IPS-18c (cell line): Measurements from ENCODE around the gene CRAMP1.
"Not testable (repeated sequence)": the region's sequence is repeated elsewhere in the genome, so short reads cannot be mapped to it uniquely, and the experiment has no call there.

Experiments
- H3K4me3 ChIP-seq: 2 replicates; pipeline ENCODE4 v1.7.0; 2013; ENCODE audit warnings: low read depth, mild to moderate bottlenecking, low read length, moderate library complexity; ENCODE audit not compliant: insufficient read depth
- H3K9me3 ChIP-seq: one replicate; pipeline ENCODE4 v1.6.1; 2013; ENCODE audit warnings: mild to moderate bottlenecking, low read length, moderate library complexity; ENCODE audit not compliant: control insufficient read depth, insufficient read depth

CRAMP1 gene

DNA sequence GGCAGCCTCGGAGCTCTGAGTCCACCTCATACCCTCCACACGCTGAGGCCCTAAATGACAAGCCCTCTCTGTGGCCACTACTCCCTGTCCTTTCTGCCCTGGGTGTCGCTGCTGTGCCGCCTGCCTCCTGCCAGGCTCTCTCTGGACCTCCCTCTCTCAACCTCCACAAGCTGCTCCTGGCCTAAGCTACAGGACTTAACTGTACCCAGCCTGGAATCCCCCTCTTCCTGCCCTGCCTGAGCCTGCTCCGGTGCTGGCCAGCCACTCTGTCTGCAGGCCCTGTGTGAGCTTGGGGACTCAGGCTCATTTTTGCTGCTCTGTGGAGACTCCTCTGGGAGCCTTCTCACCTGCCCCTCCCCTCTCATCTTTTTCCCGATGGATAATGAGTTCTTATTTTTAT lies 21.8 kb upstream of the CRAMP1 start:
- no peaks in the 10 kb centered on the region for H3K9me3 ChIP-seq
- no peak overlapping the region for H3K4me3 ChIP-seq

DNA sequence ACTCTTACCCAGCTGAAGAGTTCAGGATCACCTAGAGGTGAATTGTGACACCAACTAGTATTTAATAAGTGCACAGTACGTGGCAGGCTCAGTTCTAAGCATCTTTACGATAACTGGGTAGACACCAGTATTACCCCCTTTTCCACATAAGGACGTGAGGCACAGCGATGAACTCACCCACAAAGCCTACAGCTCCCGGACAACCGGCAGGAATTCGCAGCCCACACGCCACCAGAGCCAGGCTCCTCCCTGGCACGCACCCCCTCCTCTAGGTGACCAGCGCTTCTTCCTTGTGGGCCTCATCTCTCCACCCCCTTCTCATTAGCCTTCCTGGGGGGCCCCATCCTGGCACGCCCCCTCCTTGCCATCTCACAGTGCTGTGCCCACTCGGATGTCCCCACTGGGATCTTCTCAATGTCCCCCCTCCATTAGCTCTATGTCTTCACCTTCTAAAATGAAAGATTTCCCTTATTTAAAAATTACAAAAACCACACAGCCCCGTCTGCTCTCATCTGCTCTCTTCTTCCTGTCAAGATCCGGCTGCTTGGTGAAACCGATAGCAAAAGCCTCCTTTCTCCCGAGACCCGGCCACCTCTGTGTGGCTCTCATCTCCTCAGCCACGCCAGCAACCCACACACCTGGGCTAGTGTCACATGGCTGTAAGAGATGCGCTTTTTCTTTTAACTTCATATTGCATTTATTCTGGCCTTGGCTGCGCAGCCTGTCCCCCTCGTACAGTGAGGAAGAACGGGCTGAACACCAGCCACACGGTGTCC lies 21.0 kb upstream of the CRAMP1 start:
- H3K9me3 ChIP-seq, result no peaks in the 10 kb centered on the region
- no peak overlapping the region for H3K4me3 ChIP-seq

DNA sequence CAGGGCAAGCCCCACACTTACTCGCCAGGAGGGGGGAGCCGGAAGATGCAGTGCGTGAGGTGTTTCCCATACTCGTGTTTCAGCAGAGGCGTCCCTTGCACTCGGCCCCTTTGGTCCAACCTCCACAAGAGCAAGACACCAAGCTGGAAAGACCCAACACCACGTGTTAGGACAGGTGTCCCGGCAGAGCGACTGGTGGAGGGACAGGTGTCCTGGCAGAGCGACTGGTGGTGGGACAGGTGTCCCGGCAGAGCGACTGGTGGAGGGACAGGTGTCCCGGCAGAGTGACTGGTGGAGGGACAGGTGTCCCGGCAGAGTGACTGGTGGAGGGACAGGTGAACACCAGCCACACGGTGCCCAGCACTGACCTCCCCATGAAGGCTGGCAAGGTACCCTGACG lies 19.7 kb upstream of the CRAMP1 start:
- no peaks in the 10 kb centered on the region for H3K9me3 ChIP-seq

DNA sequence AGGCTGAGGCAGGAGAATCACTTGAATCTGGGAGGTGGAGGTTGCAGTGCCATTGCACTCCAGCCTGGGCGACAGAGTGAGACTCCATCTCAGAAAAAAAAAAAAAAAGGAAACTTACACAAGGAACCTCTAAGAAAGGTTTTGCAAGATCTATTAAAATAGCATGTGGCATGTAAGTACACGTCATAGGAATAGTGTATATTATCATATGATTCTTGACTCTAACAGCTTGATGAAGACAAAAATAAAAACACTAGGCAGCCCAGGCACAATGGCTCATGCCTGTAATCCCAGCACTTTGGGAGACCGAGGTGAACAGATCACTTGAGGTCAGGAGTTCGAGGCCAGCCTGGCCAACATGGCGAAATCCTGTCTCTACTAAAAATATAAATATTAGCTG lies 16.6 kb upstream of the CRAMP1 start:
- H3K9me3 ChIP-seq, H3K4me3 ChIP-seq: not testable (repeated sequence)

More for the DNA sequence above, 19.7 kb upstream of the CRAMP1 start:
- H3K4me3 ChIP-seq, result no peak overlapping the region

DNA sequence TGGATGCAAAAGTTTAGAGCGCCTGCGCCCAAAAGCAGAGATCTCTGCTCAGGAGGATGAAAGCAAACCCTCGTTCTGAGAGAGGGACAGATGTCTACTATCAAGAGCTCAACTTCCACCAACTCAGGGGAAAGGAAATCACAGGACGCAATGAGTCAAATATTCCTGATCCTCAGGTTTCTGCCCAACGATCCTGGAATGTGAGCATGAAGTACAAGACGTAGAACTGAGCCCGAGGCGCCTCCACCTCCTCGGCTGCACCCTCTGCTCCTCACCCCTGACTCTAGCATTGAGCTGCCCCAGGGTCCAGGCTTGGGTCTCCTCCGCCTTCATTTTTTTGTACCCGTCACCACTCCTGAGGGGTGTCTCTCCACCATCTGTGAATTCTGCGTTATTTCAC lies 15.6 kb upstream of the CRAMP1 start:
- Histone ChIP-seq H3K9me3 (no peaks in the 10 kb centered on the region), H3K4me3 (no peak overlapping the region)

DNA sequence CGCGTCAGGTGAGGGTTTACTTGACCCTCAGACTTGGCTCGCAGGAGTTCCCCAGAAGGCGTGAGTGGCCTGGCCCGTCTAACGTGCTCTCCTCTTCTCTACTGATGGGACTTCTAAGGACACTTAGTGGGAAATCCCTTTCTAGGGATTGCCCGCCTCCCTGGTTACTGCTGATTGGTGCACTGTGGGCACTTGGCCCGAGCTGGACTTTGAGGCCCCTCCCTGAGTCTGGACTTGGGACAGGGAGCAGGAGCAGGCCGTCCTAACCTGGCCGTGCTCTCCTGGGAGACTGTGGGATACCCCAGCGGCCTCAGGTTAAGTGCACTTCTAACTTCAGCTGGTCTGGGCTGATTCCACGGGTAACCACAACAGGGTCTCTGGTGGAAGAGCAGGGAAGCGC lies 15.0 kb upstream of the CRAMP1 start:
- no peak overlapping the region for H3K4me3 ChIP-seq
- H3K9me3 ChIP-seq, result no peaks in the 10 kb centered on the region

DNA sequence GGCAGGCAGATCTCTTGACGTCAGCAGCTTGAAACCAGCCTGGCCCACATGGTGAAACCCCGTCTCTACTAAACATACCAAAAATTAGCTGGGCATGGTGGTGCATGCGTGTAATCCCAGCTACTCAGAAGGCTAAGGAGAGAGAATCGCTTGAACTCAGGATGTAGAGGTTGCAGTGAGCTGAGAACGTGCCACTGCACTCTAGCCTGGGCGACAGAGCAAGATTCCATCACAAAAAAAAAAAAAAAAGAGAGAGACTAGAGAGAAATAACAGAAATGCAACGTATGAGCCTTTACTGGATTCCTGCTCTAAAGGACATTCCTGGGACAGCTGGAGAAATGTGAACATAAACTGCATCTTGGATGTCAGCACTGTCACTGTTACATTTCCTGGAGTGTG lies 11.1 kb upstream of the CRAMP1 start:
- no peaks in the 10 kb centered on the region for H3K9me3 ChIP-seq
- no peak overlapping the region for H3K4me3 ChIP-seq

DNA sequence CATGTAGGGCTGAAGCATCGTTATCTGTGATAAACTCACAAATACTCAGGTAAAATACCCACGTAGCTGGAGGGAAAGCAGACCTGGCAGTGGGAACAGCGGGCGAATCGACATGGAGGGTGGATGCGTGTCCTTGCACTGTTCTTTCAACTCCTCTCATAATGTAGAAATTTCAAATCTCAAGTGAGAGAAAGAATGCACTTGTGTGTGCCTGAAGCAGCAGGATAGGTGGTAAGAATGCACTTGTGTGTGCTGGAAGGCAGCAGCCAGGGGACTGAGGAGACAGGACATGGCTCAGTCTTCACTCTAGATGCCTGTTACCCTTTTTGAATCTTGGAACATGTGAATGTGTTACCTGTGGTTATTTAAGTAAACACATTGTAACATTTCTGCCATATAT lies 10.7 kb upstream of the CRAMP1 start:
- Histone ChIP-seq H3K4me3 (no peak overlapping the region), H3K9me3 (no peaks in the 10 kb centered on the region)

DNA sequence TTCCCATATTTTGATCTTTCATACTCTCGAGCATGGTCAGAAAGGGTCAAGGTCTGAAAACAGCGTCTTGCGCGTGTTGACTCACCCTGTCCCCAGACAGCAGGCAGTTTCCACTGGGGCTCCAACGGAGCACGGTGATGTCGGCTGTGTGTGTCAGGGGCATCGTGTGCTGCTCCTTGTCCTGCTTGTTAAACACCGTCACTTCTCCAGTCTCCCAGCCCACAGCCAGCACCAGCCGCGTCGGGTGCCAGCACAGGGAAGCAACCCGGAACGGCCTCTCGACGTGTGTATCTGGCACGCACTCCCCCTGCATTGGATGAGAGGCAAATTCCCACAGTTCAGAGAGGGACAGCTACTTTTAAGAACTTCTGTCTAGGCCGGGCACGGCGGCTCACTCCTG lies 9.9 kb upstream of the CRAMP1 start:
- Histone ChIP-seq H3K4me3 (no peak overlapping the region), H3K9me3 (no peaks in the 10 kb centered on the region)

DNA sequence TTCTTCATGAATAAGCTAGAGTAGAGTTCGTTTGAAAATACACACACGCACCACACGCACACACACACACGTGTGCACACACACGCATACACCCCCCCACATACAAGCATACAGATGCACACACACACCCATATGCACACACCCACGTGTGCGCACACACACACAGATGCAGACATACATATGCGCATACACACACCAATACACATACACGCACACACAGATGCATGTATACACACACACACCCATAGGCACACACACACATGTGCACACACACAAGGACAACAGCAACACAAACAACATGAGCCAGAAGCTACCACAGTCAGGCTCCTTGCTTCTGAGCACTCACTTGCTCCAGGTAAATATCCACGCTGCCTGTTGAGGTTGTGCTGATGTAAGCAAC lies 5.4 kb upstream of the CRAMP1 start:
- H3K9me3 ChIP-seq, result peaks cover 2% of the 10 kb centered on the region
- H3K4me3 ChIP-seq, result no peak overlapping the region

DNA sequence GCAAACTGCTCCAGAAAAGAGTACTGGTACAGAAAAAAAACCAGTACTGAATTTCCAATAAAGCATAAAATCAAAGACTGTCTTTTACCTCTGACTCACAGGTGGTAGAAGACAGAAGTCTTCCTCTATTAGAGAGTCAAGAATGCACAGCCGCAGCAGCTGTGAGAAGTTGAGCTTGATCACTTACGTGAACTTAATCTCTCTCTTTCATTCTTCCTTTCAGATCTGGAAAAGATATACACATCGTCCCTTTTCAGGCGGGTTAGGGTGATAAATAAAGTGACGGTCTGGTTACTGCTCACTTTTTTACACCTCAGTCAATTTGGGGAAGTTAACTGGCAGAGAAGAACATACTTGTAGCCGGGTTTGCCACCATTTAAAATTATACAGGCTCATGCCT lies 4.2 kb upstream of the CRAMP1 start:
- no peak overlapping the region for H3K4me3 ChIP-seq
- peaks cover 2% of the 10 kb centered on the region for H3K9me3 ChIP-seq

DNA sequence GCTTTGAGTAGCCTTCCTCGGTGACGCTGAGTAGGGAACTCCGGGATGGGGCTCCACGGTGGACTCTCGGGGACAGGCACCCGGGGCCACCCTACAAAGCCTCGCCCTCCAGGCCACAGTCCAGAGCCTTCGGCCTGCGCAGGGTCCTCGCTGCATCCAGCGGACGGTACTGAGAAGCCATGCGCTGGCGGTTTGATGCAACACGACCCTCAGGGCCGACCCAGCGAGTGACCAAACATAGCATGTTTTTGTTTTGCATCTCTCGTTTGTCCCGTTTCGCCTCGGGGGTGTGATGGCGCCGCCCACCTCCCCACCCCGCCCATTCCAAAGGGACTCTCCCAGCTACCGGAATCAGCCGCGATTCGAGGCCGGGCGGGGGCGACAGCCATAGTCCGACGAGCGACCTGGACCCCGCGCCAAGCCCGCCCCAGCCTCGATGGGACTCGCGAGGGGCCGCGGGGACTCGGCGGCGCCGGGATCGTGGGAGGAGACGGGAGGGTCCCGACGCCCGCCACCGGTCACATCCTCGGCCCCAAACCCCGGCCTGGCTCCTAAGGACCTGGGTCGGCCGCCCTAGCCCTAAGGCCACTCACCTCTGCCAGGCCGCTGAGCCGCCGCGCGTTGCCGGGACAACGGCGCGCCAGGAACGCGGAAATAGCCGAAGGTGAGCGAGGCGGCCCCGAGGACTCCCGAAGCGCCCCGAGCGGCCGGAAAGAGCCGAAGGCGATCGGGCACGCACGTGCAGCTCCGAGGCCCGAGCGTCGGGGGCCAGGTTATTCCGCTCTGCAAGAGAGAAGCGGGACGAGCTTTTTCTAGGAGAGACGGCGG lies 1.9 kb upstream of the CRAMP1 start:
- Histone ChIP-seq H3K9me3 (peaks cover 2% of the 10 kb centered on the region), H3K4me3 (peak overlapping the region; percentile 88)

DNA sequence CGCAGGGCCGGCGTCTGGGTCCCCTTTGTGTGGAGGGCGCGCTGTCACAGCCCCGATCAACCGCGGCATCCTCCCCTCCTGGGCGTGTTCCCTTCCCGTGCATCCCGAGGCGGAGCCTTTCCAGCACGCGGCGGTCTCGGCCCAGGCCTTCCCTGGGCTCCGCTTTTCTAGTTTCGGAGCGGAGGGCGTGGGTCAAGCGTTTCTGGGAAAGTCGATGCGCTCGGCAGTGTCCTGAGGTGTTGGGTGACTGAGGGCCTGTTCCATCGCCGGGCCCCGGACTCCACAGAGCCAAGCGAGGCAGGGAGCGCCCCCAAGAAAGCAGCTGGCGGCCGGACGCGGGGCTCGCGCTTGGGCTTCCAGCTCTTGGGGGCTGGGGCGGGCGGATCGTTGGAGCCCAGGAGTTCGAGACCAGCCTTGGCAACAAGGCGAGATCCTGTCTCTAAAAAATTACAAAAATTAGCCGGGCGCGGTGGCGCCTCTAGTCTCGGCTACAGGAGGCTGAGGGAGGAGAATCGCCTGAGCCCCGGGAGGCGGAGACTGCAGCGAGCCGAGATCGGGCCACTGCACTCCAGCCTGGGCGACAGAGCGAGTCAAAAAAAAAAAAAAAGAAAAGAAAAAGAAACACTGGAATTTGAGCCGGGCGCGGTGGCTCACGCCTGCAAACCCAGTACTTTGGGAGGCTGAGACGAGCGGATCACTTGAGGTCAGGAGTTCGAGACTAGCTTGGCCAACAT lies 1.1 kb upstream of the CRAMP1 start:
- Histone ChIP-seq H3K9me3 (peaks cover 2% of the 10 kb centered on the region), H3K4me3 (peak overlapping the region; percentile 88)

DNA sequence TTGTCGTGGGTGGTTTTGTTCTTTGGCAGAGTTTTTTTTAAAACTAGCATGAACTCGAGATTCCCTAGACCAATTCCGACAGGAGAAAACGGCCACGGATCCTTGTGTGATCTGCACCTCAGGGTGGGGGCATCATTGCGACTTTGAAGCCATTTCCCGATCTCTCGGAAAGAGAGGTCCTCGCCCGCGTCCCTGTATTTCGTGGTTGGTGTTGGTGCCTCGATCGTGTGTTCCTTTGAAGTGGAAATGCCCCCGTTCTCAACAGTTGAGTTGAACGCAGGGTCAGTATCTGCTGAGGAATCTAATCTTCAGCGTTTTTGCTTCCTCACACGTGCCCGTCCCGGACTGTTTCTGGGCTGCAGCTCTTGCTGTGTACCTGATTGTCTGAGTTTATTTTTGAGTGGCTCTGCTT lies 1.1 kb downstream of the CRAMP1 start:
- peak overlapping the region; percentile 71 for H3K4me3 ChIP-seq
- H3K9me3 ChIP-seq, result peaks cover 2% of the 10 kb centered on the region

DNA sequence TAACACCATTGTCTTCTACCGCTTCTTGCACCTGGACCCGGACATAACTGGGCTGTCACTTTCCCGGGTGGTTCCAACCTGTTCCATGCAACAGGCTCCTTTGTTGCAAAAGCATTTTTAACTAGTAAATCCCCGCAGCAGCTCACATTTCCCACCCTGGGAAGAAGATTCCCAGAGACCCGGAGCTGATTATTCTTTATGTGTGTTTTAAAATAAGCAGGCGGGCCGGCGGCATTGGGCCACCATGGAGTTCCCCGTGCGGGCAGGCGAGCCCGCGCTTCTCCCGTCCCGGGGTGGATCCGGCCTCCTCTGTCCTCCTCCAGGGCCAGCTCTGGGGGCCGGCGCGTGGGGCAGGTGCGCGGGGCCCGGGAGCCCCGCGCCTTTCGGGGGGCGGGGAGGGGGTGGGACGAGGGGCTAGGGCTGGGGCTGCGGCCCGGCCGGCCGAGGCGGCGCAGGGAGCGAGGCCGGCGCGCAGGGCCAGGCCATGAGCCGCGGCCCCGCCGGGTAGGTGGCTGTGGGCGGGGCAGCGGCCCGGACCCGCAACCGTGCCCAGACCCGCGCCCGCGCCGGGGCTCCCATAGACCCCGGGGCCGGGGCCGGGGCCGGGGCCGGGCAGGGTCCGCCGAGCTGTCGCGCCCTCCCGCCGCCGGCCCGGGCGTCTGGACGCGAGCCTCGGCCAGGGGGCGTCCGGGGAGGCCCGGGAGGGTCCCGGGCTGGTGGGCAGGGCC lies 1.7 kb downstream of the CRAMP1 start:
- H3K4me3 ChIP-seq, result peak overlapping the region; percentile 71
- H3K9me3 ChIP-seq, result peaks cover 2% of the 10 kb centered on the region

DNA sequence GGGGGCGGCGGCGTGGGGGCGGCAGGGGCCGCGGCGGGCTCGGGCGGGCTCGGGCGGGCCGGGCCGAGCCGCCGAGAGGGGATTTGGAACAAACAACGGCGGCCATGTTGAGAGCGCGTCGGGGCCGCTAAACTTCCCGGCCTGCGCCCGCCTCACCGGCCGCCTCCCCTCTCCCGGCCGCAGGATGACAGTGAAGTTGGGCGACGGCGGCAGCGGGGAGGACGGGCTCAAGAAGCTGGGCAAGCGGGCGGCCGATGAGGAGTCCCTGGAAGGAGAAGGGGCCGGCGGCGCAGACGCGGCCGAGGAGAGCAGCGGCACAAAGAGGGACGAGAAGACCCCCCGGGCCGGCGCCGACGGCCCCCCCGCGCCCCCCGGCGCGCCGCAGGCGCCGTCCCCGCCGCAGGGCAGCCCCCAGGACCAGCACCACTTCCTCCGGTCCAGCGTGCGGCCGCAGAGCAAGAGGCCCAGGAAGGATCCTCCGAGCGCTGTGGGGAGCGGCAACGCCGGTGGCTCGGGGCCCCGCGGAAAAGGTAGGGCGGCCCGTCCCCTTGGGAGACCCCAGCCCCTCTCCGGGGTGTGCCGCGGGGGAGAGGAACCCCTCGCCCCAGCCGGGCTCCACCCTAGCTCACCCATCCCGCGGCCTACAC lies 2.4 kb downstream of the CRAMP1 start:
- Histone ChIP-seq H3K4me3 (peak overlapping the region; percentile 68), H3K9me3 (peaks cover 2% of the 10 kb centered on the region)

DNA sequence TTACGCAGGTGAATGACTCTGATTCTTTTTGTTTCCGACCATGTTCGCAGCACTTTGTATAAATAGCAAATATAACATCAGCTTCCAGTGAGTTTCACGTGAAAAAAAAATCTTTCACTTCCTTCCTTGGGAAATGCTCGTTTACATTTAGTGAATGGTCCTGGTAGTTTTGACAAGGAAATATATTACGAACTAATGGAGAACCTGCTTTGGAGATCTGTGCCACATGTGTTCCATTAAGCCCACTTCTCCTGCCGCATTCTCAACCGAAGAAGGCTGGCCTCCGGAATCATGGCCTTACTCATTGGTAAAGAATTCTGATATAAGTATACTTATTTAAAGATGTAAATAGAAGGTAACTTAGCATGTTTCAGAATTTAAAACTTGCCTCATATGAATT lies 3.6 kb downstream of the CRAMP1 start:
- Histone ChIP-seq H3K4me3 (no peak overlapping the region), H3K9me3 (no peaks in the 10 kb centered on the region)
